NCI-H1417 (cell line): Measurements from ENCODE around the gene ADGRD1.

Experiments used
- DNase-seq, 3 experiments: peaks; one replicate each; lab custom pipeline; 2025; lab: John Stamatoyannopoulos, UW

Gene ADGRD1

GRCh38 chr12:131162113-131162512 lies 208.4 kb downstream of the ADGRD1 start:
- no peak for DNase-seq

- no peak for DNase-seq
Observed at GRCh38 chr12:131163189-131163738, 209.6 kb downstream of the ADGRD1 start.

- peak in 1 of 3 experiments; percentile 4 for DNase-seq
Observed at GRCh38 chr12:131164096-131164872, 210.6 kb downstream of the ADGRD1 start.

GRCh38 chr12:131166717-131167116 lies 213.0 kb downstream of the ADGRD1 start:
- no peak for DNase-seq

- no peak for DNase-seq
Observed at GRCh38 chr12:131167334-131167733, 213.6 kb downstream of the ADGRD1 start.

- DNase-seq = no peak
Observed at GRCh38 chr12:131171029-131171428, 217.3 kb downstream of the ADGRD1 start.

GRCh38 chr12:131174901-131175300 lies 221.2 kb downstream of the ADGRD1 start:
- DNase-seq = no peak

GRCh38 chr12:131176266-131176665 lies 222.6 kb downstream of the ADGRD1 start:
- no peak for DNase-seq

- DNase-seq = no peak
Observed at GRCh38 chr12:131176926-131177325, 223.2 kb downstream of the ADGRD1 start.

GRCh38 chr12:131177599-131177998 lies 223.9 kb downstream of the ADGRD1 start:
- DNase-seq = no peak

- no peak for DNase-seq
Observed at GRCh38 chr12:131187602-131188001, 233.9 kb downstream of the ADGRD1 start.

GRCh38 chr12:131188131-131189050 lies 234.7 kb downstream of the ADGRD1 start:
- DNase-seq = no peak

GRCh38 chr12:131189781-131190180 lies 236.1 kb downstream of the ADGRD1 start:
- DNase-seq = no peak

- no peak for DNase-seq
Observed at GRCh38 chr12:131190965-131191364, 237.3 kb downstream of the ADGRD1 start.
